GM23338 (cell line): ENCODE data around the gene ABCA12. TPM values are rescaled to one million over a fixed set of nuclear protein-coding genes. Genes with fewer than 3 reads are reported as not detected.

Experiments
- ATAC-seq: fragments of 200-7000 bp; cut with Tn5 transposase; 3 replicates; pipeline ENCODE4 v1.9.1; 2020
- DNase-seq: peaks from one replicate; pipeline ENCODE4 v3.0.0-alpha.2; 2015; ENCODE audit warnings: low spot score
- H2AFZ ChIP-seq: fragments of 200-600 bp; sonication (generic); 2 replicates; pipeline ENCODE4 v1.8.0; 2016; ENCODE audit warnings: antibody characterized with exemption, mild to moderate bottlenecking, moderate library complexity
- H3F3A ChIP-seq: fragments of 200-600 bp; sonication (generic); replicated peaks from 2 replicates; pipeline ENCODE4 v1.8.0; 2017; ENCODE audit warnings: antibody characterized with exemption, mixed run types, low read depth
- H3K27ac ChIP-seq: fragments of 200-600 bp; sonication (generic); 2 replicates; pipeline ENCODE4 v1.6.1; 2016; ENCODE audit warnings: low read depth
- H3K27me3 ChIP-seq: fragments of 200-600 bp; sonication (generic); 2 replicates; pipeline ENCODE4 v1.8.0; 2016; ENCODE audit warnings: mild to moderate bottlenecking, mixed run types, moderate library complexity; ENCODE audit not compliant: insufficient read depth
- H3K36me3 ChIP-seq: fragments of 200-600 bp; sonication (generic); 2 replicates; pipeline ENCODE4 v1.8.0; 2016; ENCODE audit warnings: mild to moderate bottlenecking; ENCODE audit not compliant: insufficient read depth
- H3K4me1 ChIP-seq: fragments of 200-600 bp; sonication (generic); 2 replicates; pipeline ENCODE4 v1.8.0; 2016; ENCODE audit warnings: mild to moderate bottlenecking, moderate library complexity; ENCODE audit not compliant: insufficient read depth
- H3K4me2 ChIP-seq: fragments of 200-600 bp; sonication (generic); 2 replicates; pipeline ENCODE4 v1.7.1; 2017; ENCODE audit warnings: mixed run types
- H3K4me3 ChIP-seq: fragments of 200-600 bp; sonication (generic); 2 replicates; pipeline ENCODE4 v1.6.1; 2016; ENCODE audit warnings: mixed run types
- H3K79me2 ChIP-seq: fragments of 200-600 bp; sonication (generic); replicated peaks from 2 replicates; pipeline ENCODE4 v1.8.0; 2017; ENCODE audit warnings: mild to moderate bottlenecking; ENCODE audit not compliant: insufficient read depth
- H3K9me2 ChIP-seq: fragments of 200-600 bp; sonication (generic); 2 replicates; pipeline ENCODE4 v1.8.0; 2017; ENCODE audit not compliant: insufficient read depth
- H4K20me1 ChIP-seq: fragments of 200-600 bp; sonication (generic); replicated peaks from 2 replicates; pipeline ENCODE4 v1.8.0; 2017; ENCODE audit warnings: mild to moderate bottlenecking; ENCODE audit not compliant: insufficient read depth
- H3K27ac Mint-ChIP-seq: 2 replicates; pipeline ENCODE4 v1.8.0; 2020; ENCODE audit warnings: inconsistent platforms, mild to moderate bottlenecking, moderate library complexity, mixed read lengths
- H3K27me3 Mint-ChIP-seq: 3 replicates; pipeline ENCODE4 v1.8.0; 2022; ENCODE audit warnings: low read depth, mild to moderate bottlenecking, moderate library complexity, mixed read lengths, inconsistent platforms; ENCODE audit not compliant: insufficient read depth, poor library complexity
- H3K36me3 Mint-ChIP-seq: 3 replicates; pipeline ENCODE4 v1.8.0; 2021; ENCODE audit warnings: low read depth, mild to moderate bottlenecking, inconsistent platforms, moderate library complexity, mixed read lengths
- H3K4me1 Mint-ChIP-seq: 3 replicates; pipeline ENCODE4 v1.8.0; 2020; ENCODE audit warnings: mild to moderate bottlenecking, inconsistent platforms, mixed read lengths
- H3K4me3 Mint-ChIP-seq: 3 replicates; pipeline ENCODE4 v1.8.0; 2021; ENCODE audit warnings: moderate library complexity, mild to moderate bottlenecking, inconsistent platforms, mixed read lengths
- H3K9me3 Mint-ChIP-seq: 3 replicates; pipeline ENCODE4 v1.8.0; 2020; ENCODE audit warnings: moderate library complexity, mild to moderate bottlenecking, inconsistent platforms, mixed read lengths
- CREB1 ChIP-seq: fragments of 250-450 bp; sonication (Bioruptor Pico); IDR thresholded peaks from 2 replicates; pipeline ENCODE4 v1.5.0; 2020; ENCODE audit warnings: low read depth, mild to moderate bottlenecking, moderate library complexity
- EZH2 ChIP-seq: fragments of 200-600 bp; sonication (generic); IDR thresholded peaks from one replicate; pipeline ENCODE4 v1.8.0; 2017; ENCODE audit warnings: antibody characterized with exemption, mild to moderate bottlenecking, low read depth; ENCODE audit not compliant: unreplicated experiment
- EZH2phosphoT487 ChIP-seq: fragments of 200-600 bp; sonication (generic); IDR thresholded peaks from one replicate; pipeline ENCODE4 v1.8.1; 2018; ENCODE audit warnings: antibody characterized with exemption; ENCODE audit not compliant: unreplicated experiment
- JUNB ChIP-seq: IDR thresholded peaks from one replicate; pipeline ENCODE4 v1.6.1; 2016; ENCODE audit warnings: antibody characterized with exemption; ENCODE audit not compliant: unreplicated experiment
- NANOG ChIP-seq: IDR thresholded peaks from 2 replicates; pipeline ENCODE4 v1.6.1; 2016; ENCODE audit warnings: antibody characterized with exemption, borderline replicate concordance
- POLR2AphosphoS5 ChIP-seq: IDR thresholded peaks from 2 replicates; pipeline ENCODE4 v1.6.1; 2016; ENCODE audit warnings: antibody characterized with exemption, low read depth
- STAT1 ChIP-seq: IDR thresholded peaks from one replicate; pipeline ENCODE4 v1.6.1; 2016; ENCODE audit warnings: antibody characterized with exemption; ENCODE audit not compliant: unreplicated experiment
- ZNF114 ChIP-seq: fragments of 250-450 bp; sonication (Bioruptor Pico); IDR thresholded peaks from 2 replicates; pipeline ENCODE4 v1.5.0; 2020; ENCODE audit warnings: mild to moderate bottlenecking, moderate library complexity
- ZNF331 ChIP-seq: fragments of 250-450 bp; sonication (Bioruptor Pico); IDR thresholded peaks from 2 replicates; pipeline ENCODE4 v1.5.0; 2020; ENCODE audit warnings: low read depth, mild to moderate bottlenecking, moderate library complexity
- polyA plus RNA-seq: library from polyadenylated mRNA; unstranded; fragments of >200 nt; fragmentation: Nextera tagmentation; extraction: Ambion mirVana; gene quantifications from 2 replicates; pipeline ENCODE4 v1.2.1, GENCODE V29; 2016
- total RNA-seq: library from RNA; depleted of rRNA; stranded (reverse); fragments of >200 nt; shearing (Covaris generic); gene quantifications from 2 replicates; pipeline ENCODE4 v1.2.3, GENCODE V29; 2014
- TF ChIP-seq, protein P1 (sequence below), 2 experiments: fragments of 200-600 bp in 1 of 2; sonication (generic) in 1 of 2; conservative IDR thresholded peaks; 2 replicates each; pipeline versions ENCODE4 v1.5.1 to v1.6.1; 2016 to 2017; ENCODE audit warnings: antibody characterized with exemption in 2 of 2, low read depth in 2 of 2, mild to moderate bottlenecking in 2 of 2, moderate library complexity in 1 of 2
- TF ChIP-seq, protein P2 (sequence below): IDR thresholded peaks from one replicate; pipeline ENCODE4 v1.6.1; 2018; ENCODE audit warnings: antibody characterized with exemption; ENCODE audit not compliant: unreplicated experiment
- TF ChIP-seq, protein P3 (sequence below): IDR thresholded peaks from 2 replicates; pipeline ENCODE4 v1.6.1; 2016; ENCODE audit warnings: antibody characterized with exemption
- TF ChIP-seq, protein P4 (sequence below): fragments of 250-450 bp; sonication (Bioruptor Pico); IDR thresholded peaks from 2 replicates; pipeline ENCODE4 v1.5.0; 2020; ENCODE audit warnings: mild to moderate bottlenecking, moderate library complexity

ABCA12 gene
- total and polyA plus RNA-seq, 2 experiments from 2014 or later: 0.05 to 0.10 TPM

DNA sequence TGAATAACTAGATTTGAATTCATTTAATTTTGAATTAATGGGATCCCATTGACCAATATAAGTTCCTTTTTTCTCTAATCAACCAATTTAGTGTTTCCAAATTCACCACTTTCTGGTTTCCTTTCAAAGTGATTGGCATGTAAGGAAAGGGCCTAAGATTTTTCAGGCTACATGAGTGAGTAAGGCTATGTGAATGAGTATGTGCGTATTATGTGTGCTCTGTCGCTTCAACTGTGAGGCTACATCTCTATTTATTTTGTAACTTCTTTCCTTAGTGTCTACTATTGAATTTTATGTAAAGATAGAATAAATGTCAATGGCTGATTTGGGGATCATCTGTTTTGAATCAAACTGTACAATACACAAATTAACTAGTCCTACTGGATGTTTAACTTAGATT, 110.6 kb downstream of the ABCA12 start:
- Mint-ChIP-seq H3K36me3 (no peaks in the 10 kb centered on the region), H3K27me3 (peaks cover 2% of the 10 kb centered on the region), H3K27ac (no peak overlapping the region), H3K9me3 (no peaks in the 10 kb centered on the region), H3K4me3 (no peak overlapping the region), H3K4me1 (peaks cover 19% of the 10 kb centered on the region; the same call in 2 of the 3 replicates)
- no peaks in the 10 kb centered on the region for H3K9me2 ChIP-seq
- no peak overlapping the region for H2AFZ ChIP-seq
- no peak overlapping the region for H3K4me2 ChIP-seq
- H3K4me3 ChIP-seq: no peak overlapping the region
- no peak for DNase-seq
- TF ChIP-seq, protein P1, sequence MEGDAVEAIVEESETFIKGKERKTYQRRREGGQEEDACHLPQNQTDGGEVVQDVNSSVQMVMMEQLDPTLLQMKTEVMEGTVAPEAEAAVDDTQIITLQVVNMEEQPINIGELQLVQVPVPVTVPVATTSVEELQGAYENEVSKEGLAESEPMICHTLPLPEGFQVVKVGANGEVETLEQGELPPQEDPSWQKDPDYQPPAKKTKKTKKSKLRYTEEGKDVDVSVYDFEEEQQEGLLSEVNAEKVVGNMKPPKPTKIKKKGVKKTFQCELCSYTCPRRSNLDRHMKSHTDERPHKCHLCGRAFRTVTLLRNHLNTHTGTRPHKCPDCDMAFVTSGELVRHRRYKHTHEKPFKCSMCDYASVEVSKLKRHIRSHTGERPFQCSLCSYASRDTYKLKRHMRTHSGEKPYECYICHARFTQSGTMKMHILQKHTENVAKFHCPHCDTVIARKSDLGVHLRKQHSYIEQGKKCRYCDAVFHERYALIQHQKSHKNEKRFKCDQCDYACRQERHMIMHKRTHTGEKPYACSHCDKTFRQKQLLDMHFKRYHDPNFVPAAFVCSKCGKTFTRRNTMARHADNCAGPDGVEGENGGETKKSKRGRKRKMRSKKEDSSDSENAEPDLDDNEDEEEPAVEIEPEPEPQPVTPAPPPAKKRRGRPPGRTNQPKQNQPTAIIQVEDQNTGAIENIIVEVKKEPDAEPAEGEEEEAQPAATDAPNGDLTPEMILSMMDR (conservative IDR thresholded peaks at IDR 0.05; ENCODE audit: low read depth in 2 of 2): no peak
- TF ChIP-seq EZH2 (no peak), JUNB (no peak), POLR2AphosphoS5 (no peak), NANOG (no peak), EZH2phosphoT487 (no peak), STAT1 (no peak), CREB1 (no peak), ZNF114 (CRISPR knock-in tag) (no peak), ZNF331 (CRISPR knock-in tag) (no peak)
- TF ChIP-seq, protein P2, sequence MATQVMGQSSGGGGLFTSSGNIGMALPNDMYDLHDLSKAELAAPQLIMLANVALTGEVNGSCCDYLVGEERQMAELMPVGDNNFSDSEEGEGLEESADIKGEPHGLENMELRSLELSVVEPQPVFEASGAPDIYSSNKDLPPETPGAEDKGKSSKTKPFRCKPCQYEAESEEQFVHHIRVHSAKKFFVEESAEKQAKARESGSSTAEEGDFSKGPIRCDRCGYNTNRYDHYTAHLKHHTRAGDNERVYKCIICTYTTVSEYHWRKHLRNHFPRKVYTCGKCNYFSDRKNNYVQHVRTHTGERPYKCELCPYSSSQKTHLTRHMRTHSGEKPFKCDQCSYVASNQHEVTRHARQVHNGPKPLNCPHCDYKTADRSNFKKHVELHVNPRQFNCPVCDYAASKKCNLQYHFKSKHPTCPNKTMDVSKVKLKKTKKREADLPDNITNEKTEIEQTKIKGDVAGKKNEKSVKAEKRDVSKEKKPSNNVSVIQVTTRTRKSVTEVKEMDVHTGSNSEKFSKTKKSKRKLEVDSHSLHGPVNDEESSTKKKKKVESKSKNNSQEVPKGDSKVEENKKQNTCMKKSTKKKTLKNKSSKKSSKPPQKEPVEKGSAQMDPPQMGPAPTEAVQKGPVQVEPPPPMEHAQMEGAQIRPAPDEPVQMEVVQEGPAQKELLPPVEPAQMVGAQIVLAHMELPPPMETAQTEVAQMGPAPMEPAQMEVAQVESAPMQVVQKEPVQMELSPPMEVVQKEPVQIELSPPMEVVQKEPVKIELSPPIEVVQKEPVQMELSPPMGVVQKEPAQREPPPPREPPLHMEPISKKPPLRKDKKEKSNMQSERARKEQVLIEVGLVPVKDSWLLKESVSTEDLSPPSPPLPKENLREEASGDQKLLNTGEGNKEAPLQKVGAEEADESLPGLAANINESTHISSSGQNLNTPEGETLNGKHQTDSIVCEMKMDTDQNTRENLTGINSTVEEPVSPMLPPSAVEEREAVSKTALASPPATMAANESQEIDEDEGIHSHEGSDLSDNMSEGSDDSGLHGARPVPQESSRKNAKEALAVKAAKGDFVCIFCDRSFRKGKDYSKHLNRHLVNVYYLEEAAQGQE: no peak
- TF ChIP-seq, protein P3, sequence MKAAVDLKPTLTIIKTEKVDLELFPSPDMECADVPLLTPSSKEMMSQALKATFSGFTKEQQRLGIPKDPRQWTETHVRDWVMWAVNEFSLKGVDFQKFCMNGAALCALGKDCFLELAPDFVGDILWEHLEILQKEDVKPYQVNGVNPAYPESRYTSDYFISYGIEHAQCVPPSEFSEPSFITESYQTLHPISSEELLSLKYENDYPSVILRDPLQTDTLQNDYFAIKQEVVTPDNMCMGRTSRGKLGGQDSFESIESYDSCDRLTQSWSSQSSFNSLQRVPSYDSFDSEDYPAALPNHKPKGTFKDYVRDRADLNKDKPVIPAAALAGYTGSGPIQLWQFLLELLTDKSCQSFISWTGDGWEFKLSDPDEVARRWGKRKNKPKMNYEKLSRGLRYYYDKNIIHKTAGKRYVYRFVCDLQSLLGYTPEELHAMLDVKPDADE: no peak
- TF ChIP-seq, protein P4, sequence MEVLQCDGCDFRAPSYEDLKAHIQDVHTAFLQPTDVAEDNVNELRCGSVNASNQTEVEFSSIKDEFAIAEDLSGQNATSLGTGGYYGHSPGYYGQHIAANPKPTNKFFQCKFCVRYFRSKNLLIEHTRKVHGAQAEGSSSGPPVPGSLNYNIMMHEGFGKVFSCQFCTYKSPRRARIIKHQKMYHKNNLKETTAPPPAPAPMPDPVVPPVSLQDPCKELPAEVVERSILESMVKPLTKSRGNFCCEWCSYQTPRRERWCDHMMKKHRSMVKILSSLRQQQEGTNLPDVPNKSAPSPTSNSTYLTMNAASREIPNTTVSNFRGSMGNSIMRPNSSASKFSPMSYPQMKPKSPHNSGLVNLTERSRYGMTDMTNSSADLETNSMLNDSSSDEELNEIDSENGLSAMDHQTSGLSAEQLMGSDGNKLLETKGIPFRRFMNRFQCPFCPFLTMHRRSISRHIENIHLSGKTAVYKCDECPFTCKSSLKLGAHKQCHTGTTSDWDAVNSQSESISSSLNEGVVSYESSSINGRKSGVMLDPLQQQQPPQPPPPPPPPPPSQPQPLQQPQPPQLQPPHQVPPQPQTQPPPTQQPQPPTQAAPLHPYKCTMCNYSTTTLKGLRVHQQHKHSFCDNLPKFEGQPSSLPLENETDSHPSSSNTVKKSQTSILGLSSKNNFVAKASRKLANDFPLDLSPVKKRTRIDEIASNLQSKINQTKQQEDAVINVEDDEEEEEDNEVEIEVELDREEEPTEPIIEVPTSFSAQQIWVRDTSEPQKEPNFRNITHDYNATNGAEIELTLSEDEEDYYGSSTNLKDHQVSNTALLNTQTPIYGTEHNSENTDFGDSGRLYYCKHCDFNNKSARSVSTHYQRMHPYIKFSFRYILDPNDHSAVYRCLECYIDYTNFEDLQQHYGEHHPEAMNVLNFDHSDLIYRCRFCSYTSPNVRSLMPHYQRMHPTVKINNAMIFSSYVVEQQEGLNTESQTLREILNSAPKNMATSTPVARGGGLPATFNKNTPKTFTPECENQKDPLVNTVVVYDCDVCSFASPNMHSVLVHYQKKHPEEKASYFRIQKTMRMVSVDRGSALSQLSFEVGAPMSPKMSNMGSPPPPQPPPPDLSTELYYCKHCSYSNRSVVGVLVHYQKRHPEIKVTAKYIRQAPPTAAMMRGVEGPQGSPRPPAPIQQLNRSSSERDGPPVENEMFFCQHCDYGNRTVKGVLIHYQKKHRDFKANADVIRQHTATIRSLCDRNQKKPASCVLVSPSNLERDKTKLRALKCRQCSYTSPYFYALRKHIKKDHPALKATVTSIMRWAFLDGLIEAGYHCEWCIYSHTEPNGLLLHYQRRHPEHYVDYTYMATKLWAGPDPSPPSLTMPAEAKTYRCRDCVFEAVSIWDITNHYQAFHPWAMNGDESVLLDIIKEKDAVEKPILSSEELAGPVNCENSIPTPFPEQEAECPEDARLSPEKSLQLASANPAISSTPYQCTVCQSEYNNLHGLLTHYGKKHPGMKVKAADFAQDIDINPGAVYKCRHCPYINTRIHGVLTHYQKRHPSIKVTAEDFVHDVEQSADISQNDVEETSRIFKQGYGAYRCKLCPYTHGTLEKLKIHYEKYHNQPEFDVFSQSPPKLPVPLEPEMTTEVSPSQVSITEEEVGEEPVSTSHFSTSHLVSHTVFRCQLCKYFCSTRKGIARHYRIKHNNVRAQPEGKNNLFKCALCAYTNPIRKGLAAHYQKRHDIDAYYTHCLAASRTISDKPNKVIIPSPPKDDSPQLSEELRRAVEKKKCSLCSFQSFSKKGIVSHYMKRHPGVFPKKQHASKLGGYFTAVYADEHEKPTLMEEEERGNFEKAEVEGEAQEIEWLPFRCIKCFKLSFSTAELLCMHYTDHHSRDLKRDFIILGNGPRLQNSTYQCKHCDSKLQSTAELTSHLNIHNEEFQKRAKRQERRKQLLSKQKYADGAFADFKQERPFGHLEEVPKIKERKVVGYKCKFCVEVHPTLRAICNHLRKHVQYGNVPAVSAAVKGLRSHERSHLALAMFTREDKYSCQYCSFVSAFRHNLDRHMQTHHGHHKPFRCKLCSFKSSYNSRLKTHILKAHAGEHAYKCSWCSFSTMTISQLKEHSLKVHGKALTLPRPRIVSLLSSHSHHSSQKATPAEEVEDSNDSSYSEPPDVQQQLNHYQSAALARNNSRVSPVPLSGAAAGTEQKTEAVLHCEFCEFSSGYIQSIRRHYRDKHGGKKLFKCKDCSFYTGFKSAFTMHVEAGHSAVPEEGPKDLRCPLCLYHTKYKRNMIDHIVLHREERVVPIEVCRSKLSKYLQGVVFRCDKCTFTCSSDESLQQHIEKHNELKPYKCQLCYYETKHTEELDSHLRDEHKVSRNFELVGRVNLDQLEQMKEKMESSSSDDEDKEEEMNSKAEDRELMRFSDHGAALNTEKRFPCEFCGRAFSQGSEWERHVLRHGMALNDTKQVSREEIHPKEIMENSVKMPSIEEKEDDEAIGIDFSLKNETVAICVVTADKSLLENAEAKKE (CRISPR knock-in tag): no peak
- H3K79me2 ChIP-seq: no peaks in the 10 kb centered on the region
- H3F3A ChIP-seq: no peaks in the 10 kb centered on the region
- H3K36me3 ChIP-seq: no peaks in the 10 kb centered on the region
- ATAC-seq: no peak
- H3K27me3 ChIP-seq: no peaks in the 10 kb centered on the region
- H3K27ac ChIP-seq: no peak overlapping the region
- H4K20me1 ChIP-seq: no peaks in the 10 kb centered on the region
- H3K4me1 ChIP-seq: peaks cover 2% of the 10 kb centered on the region
